K562 (cell line): Measurements from ENCODE around the gene PHOSPHO1. TPM values are rescaled to one million over a fixed set of nuclear protein-coding genes. Genes with fewer than 3 reads are reported as not detected.

Experiments
- ETS2 ChIP-seq: IDR thresholded peaks from 2 replicates; pipeline ENCODE4 v1.6.1; 2016; ENCODE audit warnings: borderline replicate concordance, missing genetic modification characterization, mild to moderate bottlenecking, moderate library complexity, missing compliant biosample characterization; ENCODE audit not compliant: poor library complexity, severe bottlenecking
- GABPA ChIP-seq: fragments of 200-800 bp; sonication (Bioruptor generic); conservative IDR thresholded peaks from 2 replicates; pipeline ENCODE4 v1.6.1; 2016; ENCODE audit warnings: low read depth, missing genetic modification characterization, missing compliant biosample characterization
- KDM5B ChIP-seq: fragments of 200-600 bp; sonication (generic); IDR thresholded peaks from 2 replicates; pipeline ENCODE4 v1.6.1; 2012; ENCODE audit warnings: low read depth, mild to moderate bottlenecking, moderate library complexity, low read length, control low read depth, inconsistent platforms; ENCODE audit not compliant: insufficient replicate concordance
- MAFF ChIP-seq: IDR thresholded peaks from 2 replicates; pipeline ENCODE4 v1.6.1; 2012; ENCODE audit warnings: low read length, improper control_type of control experiment
- MTA2 ChIP-seq: fragments of 450-650 bp; IDR thresholded peaks from 2 replicates; pipeline ENCODE4 v1.6.1; 2016; ENCODE audit warnings: low read depth
- NCOA4 ChIP-seq: fragments of 450-650 bp; IDR thresholded peaks from 2 replicates; pipeline ENCODE4 v1.6.1; 2018; ENCODE audit warnings: mild to moderate bottlenecking; ENCODE audit not compliant: partially characterized antibody
- NFXL1 ChIP-seq: fragments of 450-650 bp; formaldehyde crosslinking; IDR thresholded peaks from 2 replicates; pipeline ENCODE4 v1.4.0; 2021; ENCODE audit warnings: mild to moderate bottlenecking
- NUFIP1 ChIP-seq: fragments of 450-650 bp; IDR thresholded peaks from 2 replicates; pipeline ENCODE4 v1.6.1; 2018; ENCODE audit not compliant: partially characterized antibody
- RBFOX2 ChIP-seq: fragments of 200-400 bp; formaldehyde crosslinking; IDR thresholded peaks from 2 replicates; pipeline ENCODE4 v1.6.1; 2017; ENCODE audit warnings: low read depth, mild to moderate bottlenecking, low read length, moderate library complexity
- RFX7 ChIP-seq: fragments of 250-450 bp; sonication (Bioruptor Pico); IDR thresholded peaks from 2 replicates; pipeline ENCODE4 v1.5.1; 2021; ENCODE audit warnings: mild to moderate bottlenecking
- SMARCB1 ChIP-seq: IDR thresholded peaks from 2 replicates; pipeline ENCODE4 v1.6.1; 2011; ENCODE audit warnings: improper control_type of control experiment, low read depth; ENCODE audit not compliant: insufficient read length
- STAT5A ChIP-seq: IDR thresholded peaks from 2 replicates; pipeline ENCODE4 v1.6.1; 2012; ENCODE audit warnings: low read length, inconsistent platforms, borderline replicate concordance
- XRCC3 ChIP-seq: fragments of 450-650 bp; IDR thresholded peaks from 2 replicates; pipeline ENCODE4 v1.6.1; 2017; ENCODE audit warnings: mild to moderate bottlenecking, moderate library complexity
- ZNF124 ChIP-seq: sonication (generic); formaldehyde crosslinking; IDR thresholded peaks from 2 replicates; pipeline ENCODE4 v1.8.1; 2022; ENCODE audit warnings: missing genetic modification reagents
- ZNF165 ChIP-seq: fragments of 250-450 bp; sonication (Bioruptor Pico); IDR thresholded peaks from 2 replicates; pipeline ENCODE4 v1.4.0; 2020; ENCODE audit warnings: borderline replicate concordance
- ZNF407 ChIP-seq: fragments of 450-650 bp; IDR thresholded peaks from 2 replicates; pipeline ENCODE4 v1.6.1; 2016; ENCODE audit warnings: low read depth
- ZNF75A ChIP-seq: fragments of 450-650 bp; formaldehyde crosslinking; IDR thresholded peaks from 2 replicates; pipeline ENCODE4 v1.4.0; 2020; ENCODE audit warnings: mild to moderate bottlenecking
- polyA plus RNA-seq, 8 experiments: library from polyadenylated mRNA; depleted of rRNA in 4 of 8; stranded (reverse) in 5 of 8; unstranded in 3 of 8; fragments of >200 nt; fragmentation: Nextera tagmentation in 2 of 8; fragmentation: Illumina TruSeq in 1 of 8; extraction: Ambion mirVana in 2 of 8; extraction: Trizol in 1 of 8; gene quantifications; 2 replicates each; pipeline versions ENCODE4 v1.2.1 to v1.2.3, GENCODE V29; 2011 to 2014; ENCODE audit warnings: inconsistent platforms in 1 of 8, missing spikeins in 1 of 8
- total RNA-seq, 7 experiments: library from RNA; depleted of rRNA in 6 of 7; stranded (reverse); fragments of >200 nt in 6 of 7; fragmentation: Illumina TruSeq in 2 of 7; extraction: Trizol in 2 of 7; gene quantifications; 2 replicates each; pipeline versions ENCODE4 v1.2.1 to v1.2.3, GENCODE V29; 2011 to 2021; ENCODE audit warnings: low replicate concordance in 1 of 7
- TF ChIP-seq, protein P1 (sequence below), 2 experiments: IDR thresholded peaks in 1 of 2; conservative IDR thresholded peaks in 1 of 2; 2 replicates each; pipeline ENCODE4 v1.6.1; 2016; ENCODE audit warnings: low read depth in 2 of 2, mild to moderate bottlenecking in 1 of 2, missing compliant biosample characterization in 1 of 2, missing genetic modification characterization in 1 of 2, moderate library complexity in 1 of 2

Gene PHOSPHO1
- total and polyA plus RNA-seq, 9 of the 15 experiments (the other 6 are each of a cell fraction or from before 2014, with no cell fraction given) = 0.06 to 0.07 TPM; not detected in 7

DNA sequence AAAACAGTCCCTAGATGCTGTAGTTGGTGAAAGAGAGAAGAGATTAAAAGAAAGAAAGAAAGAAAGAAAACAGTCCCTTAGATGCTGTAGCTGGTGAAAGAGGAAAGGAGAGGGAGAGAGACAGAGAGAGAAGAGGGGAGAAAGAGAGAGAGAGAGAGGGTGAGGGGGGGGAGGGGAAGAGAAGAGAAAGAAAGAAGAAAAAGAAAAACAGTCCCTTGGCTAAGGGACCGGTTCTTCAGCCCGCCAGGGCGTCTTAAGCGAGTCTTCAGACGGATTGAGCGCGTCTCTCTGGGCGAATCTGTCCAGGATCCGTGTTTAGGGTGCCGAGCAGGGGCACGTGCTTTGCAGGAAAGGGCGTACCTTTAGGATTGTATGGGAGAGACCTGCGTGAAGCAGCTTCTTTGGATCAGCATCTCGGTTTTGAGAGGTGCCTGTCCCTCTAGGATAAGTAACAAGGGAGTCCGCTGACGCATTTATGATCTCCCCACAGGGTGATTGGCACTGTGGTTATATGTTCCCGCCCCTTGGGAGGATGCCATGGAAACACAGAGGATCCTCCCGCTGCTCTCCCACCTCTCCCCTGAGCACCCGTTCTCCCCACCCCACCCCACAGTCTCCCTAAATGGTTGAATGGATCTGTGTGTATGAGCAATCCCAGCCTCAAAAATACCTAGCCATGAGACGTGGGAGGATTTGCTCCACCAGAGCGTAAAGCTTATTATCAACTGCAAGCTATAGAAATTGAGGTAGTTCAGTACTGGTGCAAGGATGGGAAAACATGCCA lies 36.9 kb downstream of the PHOSPHO1 start (continued):
- TF ChIP-seq RFX7 (no peak), GABPA (tag) (0 out of 2 replicates have a peak, but pooled peaks have one; percentile 31), ZNF124 (CRISPR knock-in tag) (no peak), NFXL1 (no peak), ZNF407 (0 out of 2 replicates have a peak, but pooled peaks have one; percentile 44), KDM5B (peak; percentile 39), SMARCB1 (no peak), ETS2 (tag) (no peak), XRCC3 (no peak), NUFIP1 (no peak), MTA2 (peak; percentile 52), MAFF (no peak), ZNF75A (CRISPR knock-in tag) (no peak), ZNF165 (CRISPR knock-in tag) (no peak), STAT5A (no peak), NCOA4 (peak; percentile 70), RBFOX2 (no peak)
- TF ChIP-seq, protein P1, sequence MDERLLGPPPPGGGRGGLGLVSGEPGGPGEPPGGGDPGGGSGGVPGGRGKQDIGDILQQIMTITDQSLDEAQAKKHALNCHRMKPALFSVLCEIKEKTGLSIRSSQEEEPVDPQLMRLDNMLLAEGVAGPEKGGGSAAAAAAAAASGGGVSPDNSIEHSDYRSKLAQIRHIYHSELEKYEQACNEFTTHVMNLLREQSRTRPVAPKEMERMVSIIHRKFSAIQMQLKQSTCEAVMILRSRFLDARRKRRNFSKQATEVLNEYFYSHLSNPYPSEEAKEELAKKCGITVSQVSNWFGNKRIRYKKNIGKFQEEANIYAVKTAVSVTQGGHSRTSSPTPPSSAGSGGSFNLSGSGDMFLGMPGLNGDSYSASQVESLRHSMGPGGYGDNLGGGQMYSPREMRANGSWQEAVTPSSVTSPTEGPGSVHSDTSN (CRISPR knock-in tag; IDR thresholded peaks at IDR 0.05; ENCODE audit: low read depth) = peak; percentile 64
- TF ChIP-seq, protein P1 (tag; conservative IDR thresholded peaks at IDR 0.05; ENCODE audit: low read depth) = peak; percentile 89
